Left kidney (tissue), 2 donors: ENCODE measurements around the gene DLG2. TPM values are rescaled to one million over a fixed set of nuclear protein-coding genes. Genes with fewer than 3 reads are reported as not detected.

Experiments used
- DNase-seq: peaks from one replicate; pipeline ENCODE4 v3.0.0-alpha.2; 2013
- polyA plus RNA-seq: library from polyadenylated mRNA; unstranded; fragments of 120-200 nt; gene quantifications from one replicate; pipeline ENCODE4 v1.2.1, GENCODE V29; 2013; ENCODE audit not compliant: insufficient read length

DLG2 gene
- polyA plus RNA-seq, 1 donor, result 13.4 TPM

- no peak for DNase-seq
Measured at GRCh38 chr11:84260862-84261261, 1366.3 kb downstream of the DLG2 start.

GRCh38 chr11:84256618-84257017, 1370.5 kb downstream of the DLG2 start:
- no peak for DNase-seq

- no peak for DNase-seq
Measured at GRCh38 chr11:84255483-84255882, 1371.7 kb downstream of the DLG2 start.

- DNase-seq, result no peak
Measured at GRCh38 chr11:84250834-84251613, 1376.1 kb downstream of the DLG2 start.

- DNase-seq, result no peak
Measured at GRCh38 chr11:84249344-84250135, 1377.6 kb downstream of the DLG2 start.

- DNase-seq, result no peak
Measured at GRCh38 chr11:84247926-84248325, 1379.2 kb downstream of the DLG2 start.

- no peak for DNase-seq
Measured at GRCh38 chr11:84247129-84247528, 1380.0 kb downstream of the DLG2 start.

GRCh38 chr11:84243629-84244263, 1383.4 kb downstream of the DLG2 start:
- no peak for DNase-seq

GRCh38 chr11:84241343-84242131, 1385.6 kb downstream of the DLG2 start:
- DNase-seq, result no peak

GRCh38 chr11:84240847-84241246, 1386.3 kb downstream of the DLG2 start:
- DNase-seq, result no peak

GRCh38 chr11:84236436-84236835, 1390.7 kb downstream of the DLG2 start:
- DNase-seq, result no peak

- DNase-seq, result no peak
Measured at GRCh38 chr11:84234462-84235202, 1392.5 kb downstream of the DLG2 start.

- no peak for DNase-seq
Measured at GRCh38 chr11:84234011-84234410, 1393.1 kb downstream of the DLG2 start.

- DNase-seq, result no peak
Measured at GRCh38 chr11:84232511-84232910, 1394.6 kb downstream of the DLG2 start.

- DNase-seq, result no peak
Measured at GRCh38 chr11:84230402-84230801, 1396.7 kb downstream of the DLG2 start.

GRCh38 chr11:84227970-84228665, 1399.0 kb downstream of the DLG2 start:
- no peak for DNase-seq

GRCh38 chr11:84224042-84224441, 1403.1 kb downstream of the DLG2 start:
- DNase-seq, result no peak

- DNase-seq, result no peak
Measured at GRCh38 chr11:84218318-84218717, 1408.8 kb downstream of the DLG2 start.

GRCh38 chr11:84215672-84216071, 1411.5 kb downstream of the DLG2 start:
- no peak for DNase-seq

GRCh38 chr11:84214557-84214956, 1412.6 kb downstream of the DLG2 start:
- DNase-seq, result no peak
